Progenitor cell of endocrine pancreas (in vitro differentiated cells): ENCODE measurements around the gene IL17F. TPM values are rescaled to one million over a fixed set of nuclear protein-coding genes. Genes with fewer than 3 reads are reported as not detected.

ENCODE experiments used
- DNase-seq: peaks from one replicate; pipeline ENCODE4 v3.0.0; 2021; ENCODE audit warnings: low spot score; ENCODE audit not compliant: unreplicated experiment
- H3K27ac Mint-ChIP-seq: 2 replicates; pipeline ENCODE4 v1.8.0; 2021; ENCODE audit warnings: mild to moderate bottlenecking, moderate library complexity, mixed read lengths
- H3K27me3 Mint-ChIP-seq: 2 replicates; pipeline ENCODE4 v1.8.0; 2021; ENCODE audit warnings: mixed read lengths
- H3K36me3 Mint-ChIP-seq: 2 replicates; pipeline ENCODE4 v1.8.0; 2022; ENCODE audit warnings: mixed read lengths; ENCODE audit not compliant: insufficient read depth
- H3K4me1 Mint-ChIP-seq: 2 replicates; pipeline ENCODE4 v1.8.0; 2021; ENCODE audit warnings: low read depth, mixed read lengths
- H3K4me3 Mint-ChIP-seq: 2 replicates; pipeline ENCODE4 v1.8.0; 2021; ENCODE audit warnings: low read depth, mild to moderate bottlenecking, moderate library complexity, mixed read lengths
- H3K9me3 Mint-ChIP-seq: 2 replicates; pipeline ENCODE4 v1.8.0; 2021; ENCODE audit warnings: low read depth, mixed read lengths
- total RNA-seq: library from RNA; stranded (reverse); gene quantifications from 2 replicates; pipeline ENCODE4 v1.2.1, GENCODE V29; 2021
- TF ChIP-seq, protein P1 (sequence below): fragments of 200-600 bp; sonication (generic); IDR thresholded peaks from one replicate; pipeline ENCODE4 v1.5.0; 2021; ENCODE audit warnings: antibody characterized with exemption, mild to moderate bottlenecking; ENCODE audit not compliant: unreplicated experiment

Gene IL17F
- total RNA-seq, 1 donor from 2014 or later: not detected

DNA sequence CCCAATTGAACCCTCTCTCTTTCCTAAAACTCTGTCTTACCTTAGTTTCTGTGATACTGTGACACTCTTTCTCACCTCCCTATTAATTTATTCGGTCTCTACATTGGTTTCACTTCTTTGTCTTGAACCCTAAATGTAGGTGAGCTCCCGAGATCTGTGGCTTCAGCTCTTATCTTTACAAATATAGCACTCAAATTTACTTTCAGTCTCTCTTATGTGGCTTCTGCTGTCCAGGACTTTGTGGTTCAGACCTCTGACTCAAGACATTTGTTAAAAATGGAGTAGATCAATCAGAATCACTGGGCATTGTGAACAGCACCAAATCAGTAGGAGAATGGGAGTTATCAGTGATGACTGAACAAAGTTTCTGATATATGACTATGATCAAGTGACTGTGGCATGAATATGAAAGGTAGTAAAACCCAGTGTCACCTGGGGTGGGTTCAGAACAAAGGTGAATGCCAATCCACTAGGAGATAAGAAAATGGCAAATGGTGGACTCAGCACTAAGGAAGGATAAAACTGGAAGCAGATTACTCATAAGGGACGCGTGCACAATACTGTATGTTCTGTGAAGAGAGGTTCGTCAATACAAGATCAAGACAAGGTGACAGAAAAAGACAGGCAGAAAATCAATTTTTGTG, 27.2 kb downstream of the IL17F start:
- Mint-ChIP-seq H3K9me3 (no peaks in the 10 kb centered on the region), H3K36me3 (no peaks in the 10 kb centered on the region), H3K4me1 (peaks cover 7% of the 10 kb centered on the region), H3K27ac (no peak overlapping the region), H3K27me3 (peaks cover 17% of the 10 kb centered on the region), H3K4me3 (no peak overlapping the region)
- TF ChIP-seq, protein P1, sequence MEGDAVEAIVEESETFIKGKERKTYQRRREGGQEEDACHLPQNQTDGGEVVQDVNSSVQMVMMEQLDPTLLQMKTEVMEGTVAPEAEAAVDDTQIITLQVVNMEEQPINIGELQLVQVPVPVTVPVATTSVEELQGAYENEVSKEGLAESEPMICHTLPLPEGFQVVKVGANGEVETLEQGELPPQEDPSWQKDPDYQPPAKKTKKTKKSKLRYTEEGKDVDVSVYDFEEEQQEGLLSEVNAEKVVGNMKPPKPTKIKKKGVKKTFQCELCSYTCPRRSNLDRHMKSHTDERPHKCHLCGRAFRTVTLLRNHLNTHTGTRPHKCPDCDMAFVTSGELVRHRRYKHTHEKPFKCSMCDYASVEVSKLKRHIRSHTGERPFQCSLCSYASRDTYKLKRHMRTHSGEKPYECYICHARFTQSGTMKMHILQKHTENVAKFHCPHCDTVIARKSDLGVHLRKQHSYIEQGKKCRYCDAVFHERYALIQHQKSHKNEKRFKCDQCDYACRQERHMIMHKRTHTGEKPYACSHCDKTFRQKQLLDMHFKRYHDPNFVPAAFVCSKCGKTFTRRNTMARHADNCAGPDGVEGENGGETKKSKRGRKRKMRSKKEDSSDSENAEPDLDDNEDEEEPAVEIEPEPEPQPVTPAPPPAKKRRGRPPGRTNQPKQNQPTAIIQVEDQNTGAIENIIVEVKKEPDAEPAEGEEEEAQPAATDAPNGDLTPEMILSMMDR: no peak
- no peak for DNase-seq

DNA sequence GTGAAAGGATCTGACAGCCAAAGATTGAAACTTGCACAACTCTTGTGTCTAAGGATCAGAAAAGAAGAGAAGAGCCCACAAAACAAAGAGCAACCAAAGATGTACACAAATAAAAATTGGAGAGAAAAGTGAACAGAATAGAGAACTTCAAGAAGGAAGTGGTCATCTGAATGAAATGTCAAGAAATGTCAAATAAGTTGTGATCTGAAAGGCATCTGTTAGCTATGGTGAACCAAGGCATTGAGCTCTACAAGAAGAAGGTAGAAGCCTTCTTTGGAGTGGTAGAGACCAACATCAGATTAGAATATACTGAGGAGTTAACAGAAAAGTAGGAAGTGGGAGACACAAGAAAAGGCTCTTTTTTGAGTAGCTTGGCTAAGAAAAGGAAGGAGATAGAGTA, 28.5 kb downstream of the IL17F start:
- Mint-ChIP-seq H3K4me3 (no peak overlapping the region), H3K27ac (no peak overlapping the region), H3K36me3 (no peaks in the 10 kb centered on the region), H3K9me3 (no peaks in the 10 kb centered on the region), H3K4me1 (peaks cover 7% of the 10 kb centered on the region), H3K27me3 (peaks cover 11% of the 10 kb centered on the region)
- TF ChIP-seq, protein P1: no peak
- DNase-seq: no peak

DNA sequence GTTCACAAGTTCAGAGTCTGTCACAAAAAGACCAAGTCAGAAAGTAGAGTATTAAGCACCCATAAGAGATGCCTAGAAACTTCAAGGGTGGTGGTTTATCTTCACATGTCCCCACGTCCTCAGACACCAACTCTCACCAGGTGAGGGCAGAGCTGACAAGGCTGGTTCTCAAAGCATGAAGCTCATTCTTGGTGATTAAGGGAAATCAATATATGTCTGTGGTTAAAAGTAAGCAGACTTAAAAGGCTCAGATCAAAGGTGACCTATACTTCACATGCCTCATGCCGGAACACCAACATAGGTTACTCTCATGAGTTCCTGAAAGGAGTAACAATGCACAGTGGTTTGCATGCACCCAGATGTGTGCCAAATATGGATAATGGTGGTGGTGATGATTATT, 31.2 kb downstream of the IL17F start:
- no peak overlapping the region for H3K27ac Mint-ChIP-seq
- H3K27me3 Mint-ChIP-seq: peaks cover 7% of the 10 kb centered on the region
- no peaks in the 10 kb centered on the region for H3K36me3 Mint-ChIP-seq
- TF ChIP-seq, protein P1: no peak
- H3K9me3 Mint-ChIP-seq: no peaks in the 10 kb centered on the region
- peaks cover 7% of the 10 kb centered on the region for H3K4me1 Mint-ChIP-seq
- no peak overlapping the region for H3K4me3 Mint-ChIP-seq
- no peak for DNase-seq

DNA sequence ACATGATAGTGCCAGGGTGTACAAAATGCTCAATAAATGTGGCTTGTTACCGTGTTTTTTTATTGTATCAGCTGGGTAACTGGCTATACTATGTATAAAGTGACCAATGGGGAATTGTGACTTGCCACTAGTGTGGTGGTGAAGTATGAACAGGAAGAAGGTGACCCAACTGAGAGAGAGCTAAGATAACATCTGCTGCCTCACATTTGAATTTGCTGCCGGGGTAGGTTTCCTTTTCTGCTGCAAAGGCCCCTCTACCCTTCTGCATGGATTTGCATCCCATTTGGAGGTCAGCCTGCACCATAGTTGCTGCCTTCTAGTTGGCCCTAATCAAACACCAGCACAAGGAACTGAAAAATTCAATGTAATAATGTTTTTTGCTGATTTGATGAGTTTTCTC, 34.1 kb downstream of the IL17F start:
- Mint-ChIP-seq H3K4me1 (peaks cover 7% of the 10 kb centered on the region), H3K9me3 (peaks cover 3% of the 10 kb centered on the region), H3K27ac (no peak overlapping the region), H3K36me3 (no peaks in the 10 kb centered on the region), H3K4me3 (no peak overlapping the region), H3K27me3 (peaks cover 7% of the 10 kb centered on the region)
- TF ChIP-seq, protein P1: no peak
- DNase-seq: no peak

DNA sequence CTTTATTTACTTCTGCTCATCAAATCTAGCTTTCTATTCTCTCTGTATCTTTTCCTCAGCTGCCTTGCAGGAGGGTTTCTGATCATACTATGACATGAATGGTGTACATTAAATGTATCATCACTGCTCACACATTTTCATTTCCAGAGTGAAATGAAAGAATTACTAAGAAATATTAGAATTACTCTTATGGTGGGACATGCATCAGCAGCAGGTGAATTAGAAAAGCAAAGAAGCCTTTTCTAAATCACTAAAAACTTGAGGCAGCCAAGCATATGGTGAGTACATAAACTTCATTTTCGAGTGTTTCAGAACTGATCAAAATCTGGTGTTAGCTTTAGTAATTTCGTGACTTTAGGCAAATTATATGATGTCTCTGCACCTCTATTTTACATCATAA, 34.5 kb downstream of the IL17F start:
- Mint-ChIP-seq H3K27ac (no peak overlapping the region), H3K4me1 (peaks cover 7% of the 10 kb centered on the region), H3K4me3 (no peak overlapping the region), H3K36me3 (no peaks in the 10 kb centered on the region), H3K9me3 (peaks cover 3% of the 10 kb centered on the region), H3K27me3 (peaks cover 7% of the 10 kb centered on the region)
- DNase-seq: no peak
- TF ChIP-seq, protein P1: no peak
